WTC11 (cell line): ENCODE data around the gene PRAMEF5. TPM values are rescaled to one million over a fixed set of nuclear protein-coding genes. Genes with fewer than 3 reads are reported as not detected.
"Not testable (repeated sequence)": the region's sequence is repeated elsewhere in the genome, so short reads cannot be mapped to it uniquely, and the experiment has no call there.

Experiments used
- ATAC-seq: fragments of 200-7000 bp; cut with Tn5 transposase; 2 replicates; pipeline ENCODE4 v1.10.0; 2021; ENCODE audit warnings: mild to moderate bottlenecking, moderate library complexity
- CTCF ChIA-PET: fragments of 300-600 bp; sonication (Branson Sonifier 250); formaldehyde crosslinking; loops from one replicate; lab custom pipeline; 2021; ENCODE audit warnings: antibody characterized with exemption; lab: Charles Lee
- POLR2A ChIA-PET: fragments of 350-600 bp; sonication (Branson Sonifier 250); formaldehyde crosslinking; loops from one replicate; lab custom pipeline; 2021; ENCODE audit warnings: antibody characterized with exemption; lab: Charles Lee
- DNase-seq: peaks from one replicate; pipeline ENCODE4 v3.0.0; 2021; ENCODE audit warnings: low spot score
- H3K27ac Mint-ChIP-seq: 2 replicates; pipeline ENCODE4 v1.8.0; 2021; ENCODE audit warnings: mixed read lengths
- H3K27me3 Mint-ChIP-seq: 2 replicates; pipeline ENCODE4 v1.8.0; 2021; ENCODE audit warnings: low read depth, mild to moderate bottlenecking, moderate library complexity, mixed read lengths
- H3K36me3 Mint-ChIP-seq: 2 replicates; pipeline ENCODE4 v1.8.0; 2021; ENCODE audit warnings: mixed read lengths
- H3K4me1 Mint-ChIP-seq: 2 replicates; pipeline ENCODE4 v1.8.0; 2022; ENCODE audit warnings: mixed read lengths
- H3K4me3 Mint-ChIP-seq: 2 replicates; pipeline ENCODE4 v1.8.0; 2021; ENCODE audit warnings: mild to moderate bottlenecking, moderate library complexity, mixed read lengths
- H3K9me3 Mint-ChIP-seq: 2 replicates; pipeline ENCODE4 v1.8.0; 2021; ENCODE audit warnings: mixed read lengths
- total RNA-seq: library from RNA; stranded (reverse); gene quantifications from 3 replicates; pipeline ENCODE4 v1.2.3, GENCODE V29; 2021

PRAMEF5 gene
- total RNA-seq, 1 experiment from 2014 or later: not detected

DNA sequence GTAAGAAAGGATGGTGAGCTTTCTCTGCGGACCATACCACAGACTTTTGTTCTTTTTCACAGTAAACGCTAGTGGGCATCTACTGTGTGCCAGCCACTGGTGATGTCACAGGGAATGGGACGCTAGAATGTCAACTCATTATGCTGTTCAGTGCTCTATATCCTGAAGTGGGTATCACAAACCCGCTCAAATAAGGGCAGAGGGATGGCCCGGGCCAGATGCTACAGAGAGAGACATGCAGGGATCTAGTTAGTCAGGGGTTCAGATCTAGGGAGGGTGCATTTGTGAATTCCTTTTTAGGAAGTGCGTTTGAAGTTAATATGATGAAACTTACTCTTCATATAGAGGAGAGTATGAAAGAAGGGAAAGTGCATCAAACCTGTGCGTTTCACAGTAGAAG, 6.9 kb upstream of the PRAMEF5 start:
- H3K4me3 Mint-ChIP-seq, H3K27ac Mint-ChIP-seq, H3K27me3 Mint-ChIP-seq, H3K4me1 Mint-ChIP-seq, DNase-seq, POLR2A ChIA-PET, CTCF ChIA-PET, ATAC-seq: not testable (repeated sequence)
- Mint-ChIP-seq H3K36me3 (peaks cover 29% of the 10 kb centered on the region), H3K9me3 (peaks cover 32% of the 10 kb centered on the region)

DNA sequence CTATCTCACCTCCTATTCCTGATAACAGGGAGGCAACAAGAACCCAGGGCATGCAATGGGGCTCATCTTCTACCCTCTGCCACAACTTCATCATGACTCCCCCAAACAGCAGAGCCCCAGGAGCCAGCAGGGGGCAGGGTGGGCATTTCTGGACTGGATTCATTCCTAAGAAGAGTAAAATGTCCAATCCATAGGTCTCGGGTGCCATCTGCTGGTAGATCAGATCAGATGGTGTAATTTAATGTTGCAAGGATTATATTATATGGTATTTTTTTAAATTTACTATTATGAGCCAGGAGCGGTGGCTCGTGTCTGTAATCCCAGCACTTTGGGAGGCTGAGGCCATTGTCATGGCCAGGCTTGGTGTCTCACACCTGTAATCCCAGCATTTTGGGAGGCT, 11.1 kb downstream of the PRAMEF5 start:
- CTCF ChIA-PET, DNase-seq, H3K4me3 Mint-ChIP-seq, H3K9me3 Mint-ChIP-seq, H3K4me1 Mint-ChIP-seq, H3K27ac Mint-ChIP-seq, POLR2A ChIA-PET, ATAC-seq, H3K27me3 Mint-ChIP-seq, H3K36me3 Mint-ChIP-seq: not testable (repeated sequence)

- peak; percentile 67 for ATAC-seq
- H3K9me3 Mint-ChIP-seq, DNase-seq, CTCF ChIA-PET, H3K36me3 Mint-ChIP-seq, H3K27me3 Mint-ChIP-seq, H3K4me1 Mint-ChIP-seq, POLR2A ChIA-PET, H3K4me3 Mint-ChIP-seq, H3K27ac Mint-ChIP-seq: not testable (repeated sequence)
These were observed 23.0 kb downstream of the PRAMEF5 start for GRCh38 chr1:13277016-13277415.

GRCh38 chr1:13279617-13280016, 25.6 kb downstream of the PRAMEF5 start:
- H3K27ac Mint-ChIP-seq, CTCF ChIA-PET, ATAC-seq, DNase-seq, H3K4me1 Mint-ChIP-seq, H3K4me3 Mint-ChIP-seq, H3K36me3 Mint-ChIP-seq, H3K27me3 Mint-ChIP-seq, H3K9me3 Mint-ChIP-seq, POLR2A ChIA-PET: not testable (repeated sequence)

- CTCF ChIA-PET, H3K27me3 Mint-ChIP-seq, H3K4me1 Mint-ChIP-seq, DNase-seq, H3K27ac Mint-ChIP-seq, ATAC-seq, POLR2A ChIA-PET, H3K4me3 Mint-ChIP-seq, H3K9me3 Mint-ChIP-seq, H3K36me3 Mint-ChIP-seq: not testable (repeated sequence)
These were observed 31.0 kb downstream of the PRAMEF5 start, which contains the start of gene PRAMEF8 for GRCh38 chr1:13285037-13285436. PRAMEF8 (minus strand) TSS chr1:13285137; CDS start chr1:13284091, 1,046 bp downstream.

GRCh38 chr1:13289030-13289429, 35.0 kb downstream of the PRAMEF5 start:
- ATAC-seq, H3K4me1 Mint-ChIP-seq, CTCF ChIA-PET, POLR2A ChIA-PET, H3K9me3 Mint-ChIP-seq, DNase-seq, H3K36me3 Mint-ChIP-seq, H3K27me3 Mint-ChIP-seq, H3K4me3 Mint-ChIP-seq, H3K27ac Mint-ChIP-seq: not testable (repeated sequence)

GRCh38 chr1:13297216-13297931, 43.4 kb downstream of the PRAMEF5 start:
- POLR2A ChIA-PET, CTCF ChIA-PET, H3K27me3 Mint-ChIP-seq, H3K4me1 Mint-ChIP-seq, H3K27ac Mint-ChIP-seq, H3K4me3 Mint-ChIP-seq, ATAC-seq, DNase-seq, H3K36me3 Mint-ChIP-seq, H3K9me3 Mint-ChIP-seq: not testable (repeated sequence)

DNA sequence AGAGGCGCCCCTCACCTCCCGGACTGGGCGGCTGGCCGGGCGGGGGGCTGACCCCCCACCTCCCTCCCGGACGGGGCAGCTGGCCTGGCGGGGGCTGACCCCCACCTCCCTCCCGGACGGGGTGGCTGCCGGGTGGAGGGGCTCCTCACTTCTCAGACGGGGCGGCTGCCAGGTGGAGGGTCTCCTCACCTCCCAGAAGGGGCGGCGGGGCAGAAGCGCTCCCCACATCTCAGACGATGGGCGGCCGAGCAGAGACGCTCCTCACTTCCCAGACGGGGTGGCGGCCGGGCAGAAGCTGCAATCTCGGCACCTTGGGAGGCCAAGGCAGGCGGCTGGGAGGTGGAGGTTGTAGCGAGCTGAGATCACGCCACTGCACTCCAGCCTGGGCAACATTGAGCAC, 44.7 kb downstream of the PRAMEF5 start:
- H3K27me3 Mint-ChIP-seq, H3K27ac Mint-ChIP-seq, POLR2A ChIA-PET, H3K4me1 Mint-ChIP-seq, H3K9me3 Mint-ChIP-seq, ATAC-seq, CTCF ChIA-PET, DNase-seq, H3K36me3 Mint-ChIP-seq, H3K4me3 Mint-ChIP-seq: not testable (repeated sequence)

GRCh38 chr1:13302197-13302596, 48.2 kb downstream of the PRAMEF5 start:
- H3K4me3 Mint-ChIP-seq, ATAC-seq, H3K36me3 Mint-ChIP-seq, H3K27me3 Mint-ChIP-seq, H3K4me1 Mint-ChIP-seq, H3K27ac Mint-ChIP-seq, CTCF ChIA-PET, POLR2A ChIA-PET, DNase-seq, H3K9me3 Mint-ChIP-seq: not testable (repeated sequence)

DNA sequence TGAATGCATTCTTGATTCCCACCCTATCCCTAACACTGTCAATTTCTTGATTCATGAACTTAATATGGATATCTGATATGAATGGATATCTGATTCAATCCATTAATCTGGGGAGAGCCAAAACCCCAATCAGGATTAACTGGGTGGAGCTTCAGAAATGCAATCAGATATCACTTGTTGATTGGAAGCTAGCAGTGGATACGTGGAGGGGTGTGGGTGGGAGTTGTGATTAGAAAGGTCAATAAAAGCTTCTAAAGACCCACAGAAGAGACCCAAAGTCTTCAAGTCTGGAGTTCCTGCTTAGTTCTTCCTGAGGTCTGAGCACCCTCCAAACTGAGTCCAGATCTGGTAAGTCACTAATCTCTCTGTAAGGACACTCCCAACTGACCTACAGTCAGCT, 49.2 kb downstream of the PRAMEF5 start, which contains the start of gene PRAMEF33:
PRAMEF33 (plus strand) TSS at position 301 of the 400 bp plus-strand sequence. CDS start 2,416 bp downstream, outside the sequence.
- H3K4me3 Mint-ChIP-seq, H3K27me3 Mint-ChIP-seq, POLR2A ChIA-PET, H3K9me3 Mint-ChIP-seq, ATAC-seq, H3K36me3 Mint-ChIP-seq, CTCF ChIA-PET, DNase-seq, H3K4me1 Mint-ChIP-seq, H3K27ac Mint-ChIP-seq: not testable (repeated sequence)
